ENCODE results near the gene KCNT1.

The KCNT1 gene

DNA sequence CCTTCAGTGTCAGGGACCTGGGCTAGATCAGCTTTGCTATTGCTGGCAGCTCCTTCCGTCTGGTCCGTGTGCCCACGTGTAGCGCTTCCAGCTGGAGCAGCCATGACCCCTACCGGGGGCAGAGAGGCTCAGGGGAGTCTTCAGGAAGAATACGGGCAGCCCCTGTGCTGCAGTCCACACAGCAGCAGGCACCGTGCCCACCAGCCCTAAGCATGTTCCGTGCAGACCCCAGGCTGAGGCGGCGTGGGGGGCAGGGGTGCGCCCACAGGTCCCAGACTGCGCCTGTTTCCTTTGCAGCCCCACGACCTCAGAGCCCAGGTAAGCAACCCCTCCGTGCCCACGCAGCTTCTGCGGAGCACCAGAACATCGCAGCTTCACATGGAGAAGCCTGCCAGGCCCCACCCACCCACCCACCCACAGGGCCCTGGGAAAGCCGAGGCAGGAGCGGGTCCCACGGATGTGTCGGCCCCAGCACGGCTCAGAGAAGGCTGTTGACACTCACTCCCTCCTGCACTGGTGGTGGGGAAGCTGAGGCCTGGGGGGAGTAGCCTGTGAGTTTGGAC, 83.1 kb downstream of the KCNT1 start:
- no peak for DNase-seq

DNA sequence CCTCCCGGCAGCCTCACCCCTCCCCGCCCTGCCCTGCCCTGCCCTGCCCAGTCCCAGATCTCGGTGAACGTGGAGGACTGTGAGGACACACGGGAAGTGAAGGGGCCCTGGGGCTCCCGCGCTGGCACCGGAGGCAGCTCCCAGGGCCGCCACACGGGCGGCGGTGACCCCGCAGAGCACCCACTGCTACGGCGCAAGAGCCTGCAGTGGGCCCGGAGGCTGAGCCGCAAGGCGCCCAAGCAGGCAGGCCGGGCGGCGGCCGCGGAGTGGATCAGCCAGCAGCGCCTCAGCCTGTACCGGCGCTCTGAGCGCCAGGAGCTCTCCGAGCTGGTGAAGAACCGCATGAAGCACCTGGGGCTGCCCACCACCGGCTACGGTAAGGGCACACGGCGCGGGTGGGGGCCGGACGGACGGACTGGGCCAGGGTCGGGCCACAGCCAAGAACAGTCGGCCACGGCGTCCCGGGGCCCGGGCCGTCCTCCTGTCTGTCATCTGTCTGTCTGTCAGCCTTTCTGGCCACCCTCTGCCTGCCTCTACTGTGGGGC, 84.2 kb downstream of the KCNT1 start:
- DNase-seq, result no peak

DNA sequence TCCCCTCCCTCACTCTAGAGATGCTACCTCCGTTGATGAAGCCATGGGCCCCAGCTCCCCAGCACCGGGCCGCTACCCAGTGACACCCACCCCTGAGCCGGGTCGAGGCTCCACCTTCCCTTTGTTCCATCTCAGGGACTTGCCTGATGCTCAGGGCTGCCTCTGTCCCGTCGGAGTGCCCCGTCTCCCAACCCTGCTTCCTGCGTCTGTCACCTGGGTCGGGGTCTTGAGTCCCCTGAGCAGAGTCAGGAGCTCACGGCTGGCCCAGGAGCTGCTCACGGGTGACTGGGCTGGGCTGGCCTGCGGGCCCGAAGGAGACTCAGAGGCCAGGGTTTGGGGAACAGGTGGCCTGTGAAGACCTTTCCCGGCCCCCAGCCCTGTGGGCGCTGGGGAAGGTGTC, 85.3 kb downstream of the KCNT1 start:
- no peak for DNase-seq

DNA sequence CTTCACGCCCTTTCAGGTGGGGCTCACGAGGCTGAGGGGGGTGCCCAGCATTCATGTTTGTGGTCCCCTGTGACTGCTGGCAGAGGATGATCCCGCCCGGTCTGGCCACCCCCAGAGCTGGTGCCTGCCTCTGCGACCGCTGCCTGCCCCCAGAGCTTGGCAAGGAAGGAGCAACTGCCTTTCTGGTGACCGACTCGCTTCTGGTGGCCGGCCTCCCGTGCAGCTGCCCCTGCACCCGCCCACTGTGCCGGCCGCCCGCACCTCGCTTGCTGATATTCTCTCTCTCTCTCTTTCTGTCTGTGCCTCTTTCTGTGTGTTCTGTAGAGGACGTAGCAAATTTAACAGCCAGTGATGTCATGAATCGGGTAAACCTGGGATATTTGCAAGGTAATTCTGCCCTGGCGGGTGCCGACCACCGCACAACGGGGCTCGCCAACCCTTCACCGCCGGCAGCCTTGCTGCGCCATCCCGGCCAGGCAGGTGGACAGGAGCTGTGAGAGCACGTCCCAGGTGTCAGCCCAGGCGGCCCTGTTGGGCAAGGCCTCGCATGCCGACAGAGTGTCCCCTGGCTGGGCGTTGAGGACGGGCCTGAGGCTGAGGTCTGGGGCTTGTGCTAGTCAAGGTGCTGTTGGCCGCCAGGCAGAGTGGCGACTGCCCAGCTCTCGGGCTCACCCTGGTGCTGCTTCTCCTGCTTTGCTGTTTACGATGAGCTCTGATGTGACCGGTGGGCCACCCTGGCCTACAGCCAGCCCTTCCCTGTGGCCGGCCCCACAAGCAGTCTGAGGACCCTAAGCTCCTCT, 86.0 kb downstream of the KCNT1 start:
- DNase-seq, result no peak

DNA sequence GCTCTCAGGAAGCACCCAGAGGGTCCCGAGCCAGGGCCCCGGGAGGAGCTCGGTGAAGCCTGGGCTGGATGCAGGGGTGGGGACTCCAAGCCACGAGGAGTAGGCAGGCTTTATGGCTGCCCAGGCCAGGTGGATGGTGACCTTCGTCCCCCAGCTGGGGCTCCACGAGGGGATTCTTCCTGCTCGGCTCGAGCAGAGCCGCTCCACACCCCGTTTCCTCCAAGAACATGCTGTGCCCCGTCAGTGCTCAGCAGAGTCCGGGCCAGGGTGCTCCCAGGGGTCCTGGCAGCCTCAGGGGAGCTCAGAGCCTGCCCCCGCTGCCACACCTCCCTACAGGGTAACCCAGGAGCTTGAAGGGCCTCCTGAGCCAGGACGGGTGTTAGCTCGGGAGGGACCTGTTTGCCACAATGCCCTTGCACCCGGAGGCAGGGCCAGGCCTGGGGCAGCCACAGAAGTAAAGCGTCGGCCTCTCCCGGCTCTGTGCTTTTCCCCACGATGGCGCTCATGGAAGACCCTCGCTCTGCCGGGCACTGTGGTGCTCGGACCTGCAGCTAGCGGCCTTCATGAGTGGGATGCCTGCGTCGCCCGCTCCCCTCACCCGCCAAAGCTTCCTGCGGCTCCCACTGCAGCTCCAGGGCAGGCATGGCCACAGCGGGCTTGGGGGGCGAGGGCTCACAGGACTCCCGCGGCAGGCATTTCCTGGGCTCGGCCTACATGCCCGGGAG, 86.8 kb downstream of the KCNT1 start:
- no peak for DNase-seq

DNA sequence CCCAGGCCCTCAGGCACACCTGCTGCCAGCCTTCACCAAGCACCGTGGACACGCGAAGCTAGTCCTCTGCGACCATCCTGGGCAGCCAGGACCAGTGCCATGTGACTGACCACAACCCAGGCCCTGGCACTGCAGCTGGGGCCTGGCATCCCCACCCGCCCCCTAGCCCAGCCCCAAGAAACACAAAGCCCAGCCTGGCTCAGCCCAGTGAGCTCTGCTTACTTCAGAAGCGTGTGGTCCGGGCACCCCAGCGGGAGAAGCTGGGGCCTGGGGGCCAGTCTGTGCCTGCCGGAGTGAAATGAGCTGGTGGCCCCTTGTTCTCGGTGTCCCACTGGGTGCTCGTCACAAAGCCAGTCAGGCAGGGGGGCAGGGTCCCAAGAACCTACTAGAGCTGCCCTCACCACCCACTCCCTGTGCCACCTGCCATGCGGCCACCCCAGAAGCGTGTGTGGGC, 87.9 kb downstream of the KCNT1 start:
- DNase-seq, result no peak

DNA sequence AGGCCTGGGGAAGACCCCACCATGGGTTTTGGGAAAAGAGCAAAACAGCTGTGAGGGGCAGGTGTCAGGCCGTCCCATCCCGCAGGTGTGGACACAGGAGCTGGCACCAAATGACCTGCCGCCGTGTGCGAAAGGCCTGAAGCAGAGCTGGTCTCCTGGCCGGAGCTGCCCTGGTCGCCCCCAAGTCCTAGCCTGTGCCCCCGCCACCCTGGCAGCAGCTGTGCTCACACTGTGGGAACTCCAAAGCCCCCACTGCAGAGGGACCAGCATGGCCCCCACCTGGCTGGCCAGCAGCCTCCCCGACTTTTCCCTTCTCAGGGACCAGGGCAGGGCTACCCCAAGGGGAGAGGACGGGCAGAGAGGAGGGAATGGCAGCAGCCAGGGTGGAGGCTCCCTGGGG, 88.4 kb downstream of the KCNT1 start:
- no peak for DNase-seq

DNA sequence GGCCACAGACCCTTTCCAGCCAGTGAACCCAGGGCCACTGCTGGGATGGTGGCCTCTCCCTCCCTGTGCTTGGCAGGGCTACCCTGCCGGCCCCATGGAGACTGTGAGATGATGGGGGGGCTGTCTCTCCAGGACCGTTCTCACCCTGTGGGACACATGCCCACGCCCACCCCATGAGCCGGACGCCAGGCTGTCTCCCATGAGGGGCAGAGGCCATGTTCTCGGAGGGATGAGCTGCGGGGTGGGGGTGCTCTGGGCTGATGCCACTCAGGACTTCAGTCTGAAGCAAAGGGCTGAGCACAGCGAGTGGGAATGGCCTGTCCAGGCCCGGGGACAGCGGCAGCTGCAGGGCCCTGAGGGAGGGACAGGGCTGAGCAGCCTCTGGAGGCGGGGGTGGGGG, 88.9 kb downstream of the KCNT1 start:
- no peak for DNase-seq

DNA sequence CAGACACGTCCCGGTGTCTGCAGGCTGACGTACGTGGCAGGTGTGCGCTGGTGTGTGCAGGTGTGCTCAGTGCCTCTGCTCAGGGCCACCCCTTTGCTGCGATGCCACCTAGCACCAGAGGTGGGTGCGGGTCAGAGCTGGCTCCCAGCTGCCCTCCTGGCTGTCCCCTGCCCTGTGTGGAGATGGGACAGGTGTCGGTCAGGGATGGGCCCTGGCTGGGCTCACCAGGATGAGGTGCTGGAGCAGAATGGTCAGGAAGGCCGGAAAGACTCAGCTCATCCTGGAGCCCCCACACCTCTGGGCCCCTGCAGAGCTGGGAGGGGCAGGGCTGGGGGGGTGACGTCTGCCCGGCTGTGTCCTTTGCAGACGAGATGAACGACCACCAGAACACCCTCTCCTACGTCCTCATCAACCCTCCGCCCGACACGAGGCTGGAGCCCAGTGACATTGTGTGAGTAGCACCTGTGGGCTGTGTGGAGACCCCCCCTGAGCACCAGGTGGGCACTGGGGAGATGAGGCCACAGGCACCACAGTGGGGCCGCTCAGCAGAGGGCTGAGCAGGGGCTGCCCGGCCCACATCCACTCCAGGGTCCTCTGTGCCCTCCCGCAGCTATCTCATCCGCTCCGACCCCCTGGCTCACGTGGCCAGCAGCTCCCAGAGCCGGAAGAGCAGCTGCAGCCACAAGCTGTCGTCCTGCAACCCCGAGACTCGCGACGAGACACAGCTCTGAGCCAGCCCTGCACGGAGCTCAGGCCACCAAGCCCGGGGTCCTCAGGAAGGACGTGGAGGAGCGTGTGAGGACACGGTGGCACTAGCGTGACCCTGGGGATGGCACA, 89.7 kb downstream of the KCNT1 start:
- no peak for DNase-seq

DNA sequence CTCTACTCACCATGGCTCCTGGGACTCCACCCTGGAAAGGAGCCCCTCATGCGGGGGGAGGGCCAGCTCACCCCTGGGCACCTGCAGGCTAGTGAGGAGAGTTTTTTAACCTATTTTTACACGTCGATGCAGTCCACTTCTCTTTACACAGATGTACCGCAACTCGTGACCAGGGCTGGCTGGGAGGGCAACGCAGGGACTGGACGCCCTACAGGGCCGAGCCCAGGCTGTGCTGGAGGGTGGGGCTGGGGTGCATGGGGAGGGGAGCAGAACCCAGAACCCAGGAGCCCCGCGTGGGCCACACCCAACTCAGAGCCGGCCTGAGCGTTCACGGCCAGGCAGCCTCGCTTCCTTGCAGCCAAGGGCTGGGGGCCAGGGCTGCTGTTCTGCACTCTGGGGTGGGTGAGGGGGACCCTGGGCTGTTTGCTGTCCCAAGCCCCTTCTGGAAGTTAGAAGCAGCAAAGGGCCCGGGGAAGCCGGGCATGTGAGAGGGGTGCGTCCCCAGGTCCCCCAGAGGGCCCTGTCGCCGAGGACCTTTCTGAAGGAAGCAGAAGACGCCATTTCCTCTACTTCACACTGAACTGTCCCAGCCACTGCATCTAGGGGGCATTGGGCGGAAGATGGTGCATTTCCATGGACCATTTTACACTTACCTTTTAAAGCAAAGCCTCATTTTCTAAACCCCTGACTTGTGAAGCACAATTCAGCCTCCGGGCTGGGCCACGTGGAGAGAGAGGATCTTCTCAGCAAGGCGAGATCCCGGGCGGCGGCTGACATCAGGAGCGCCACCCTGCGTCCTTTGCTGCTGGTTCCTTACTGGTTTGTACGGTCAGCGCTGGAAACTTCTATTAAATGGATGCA, 90.5 kb downstream of the KCNT1 start:
- DNase-seq, result no peak

DNA sequence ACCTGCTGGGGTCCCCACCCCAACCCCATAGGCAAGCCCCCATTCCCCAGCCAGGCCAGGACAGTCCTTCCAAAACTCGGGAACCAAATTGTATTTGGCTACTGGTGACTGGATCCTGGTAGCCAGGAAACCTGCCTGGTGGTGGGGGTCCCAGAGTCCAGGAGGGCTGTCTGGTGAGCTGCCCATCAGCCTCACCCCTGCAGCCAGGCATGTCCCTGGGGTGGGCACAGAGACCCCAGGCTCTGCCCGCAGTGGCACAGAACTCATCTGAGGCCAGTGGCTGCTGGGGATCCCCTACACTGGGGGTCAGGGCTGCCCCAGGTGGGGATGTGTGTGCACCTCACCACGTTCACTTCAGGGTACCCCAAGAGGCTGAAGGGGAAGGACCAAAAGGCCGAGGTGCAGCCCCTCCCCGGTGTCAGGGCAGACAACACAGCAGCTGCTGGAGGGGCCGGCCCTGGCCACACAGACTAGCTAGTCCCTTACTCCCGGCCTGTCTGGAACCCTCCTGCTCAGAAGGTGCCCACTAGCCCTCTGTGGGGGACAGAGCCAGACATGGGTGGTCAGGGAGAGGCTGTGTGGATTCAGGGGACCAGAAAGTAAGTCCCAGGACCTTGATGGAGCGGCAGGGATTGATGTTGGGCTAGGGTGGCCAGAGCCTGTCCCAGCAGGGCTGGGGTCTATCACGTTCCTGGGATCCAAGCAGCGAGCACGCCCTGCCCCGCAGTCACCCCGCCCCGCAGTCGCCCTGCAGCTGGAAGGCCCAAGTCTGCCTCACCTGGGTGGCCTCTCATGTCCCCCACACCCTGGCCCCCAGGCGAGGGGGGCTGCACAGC, 91.5 kb downstream of the KCNT1 start:
- DNase-seq, result no peak

DNA sequence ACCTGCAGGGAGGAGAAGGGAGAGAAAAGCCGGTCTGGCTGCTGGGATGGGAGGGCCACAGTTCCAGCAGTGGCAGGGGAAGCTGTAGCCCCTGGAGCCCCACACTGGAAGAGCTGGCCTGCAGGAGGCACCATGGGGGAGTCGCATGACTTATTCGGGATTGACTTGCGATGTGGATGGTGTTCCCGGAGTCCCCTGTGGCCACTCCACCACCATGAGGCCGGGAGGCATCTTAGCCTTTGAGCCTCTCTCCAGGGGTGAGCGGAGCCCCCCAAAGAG, 92.0 kb downstream of the KCNT1 start:
- DNase-seq, result no peak

DNA sequence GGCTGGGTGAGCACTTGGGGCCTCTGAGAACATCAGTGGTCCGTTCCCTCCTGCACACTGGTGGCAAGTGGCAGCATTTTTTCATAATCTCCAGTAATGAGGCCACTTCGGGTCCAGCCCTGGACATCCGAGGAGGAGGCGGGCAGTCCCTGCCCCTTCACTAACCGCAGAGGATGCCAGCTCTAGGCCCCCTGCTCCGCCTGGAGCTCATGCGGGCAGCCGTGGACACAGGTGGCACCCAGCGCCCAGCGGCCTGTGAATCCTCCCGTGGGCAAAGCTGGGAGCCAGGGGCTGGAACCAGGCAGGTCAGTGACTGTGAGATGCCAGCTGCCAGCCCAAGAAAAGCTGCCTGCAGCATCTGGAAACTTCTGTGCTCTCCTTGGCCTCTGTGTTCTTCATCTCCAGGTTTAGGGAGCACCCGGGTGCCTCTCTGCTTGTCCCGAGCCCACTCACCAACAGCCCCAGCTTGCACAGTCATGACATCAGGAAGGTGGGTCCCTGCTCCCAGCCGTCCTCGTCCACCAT, 92.4 kb downstream of the KCNT1 start:
- DNase-seq, result no peak

DNA sequence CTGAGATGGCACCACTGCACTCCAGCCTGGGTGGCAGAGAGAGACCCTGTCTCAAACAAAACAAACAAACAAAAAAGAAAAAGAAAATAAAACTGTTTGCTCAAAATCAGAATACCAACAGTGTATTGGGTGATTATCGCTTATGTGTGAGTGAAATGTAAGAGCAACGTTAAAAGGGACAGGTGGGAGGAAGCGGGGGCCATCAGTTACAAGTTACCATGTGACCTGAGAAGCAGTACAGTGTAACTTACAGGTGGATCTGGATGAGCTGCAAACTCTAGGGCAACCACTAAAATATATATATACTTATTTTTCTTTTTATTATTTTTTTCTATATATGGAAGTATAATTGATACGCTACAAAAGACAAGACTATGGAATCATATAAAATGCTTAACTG, 93.4 kb downstream of the KCNT1 start:
- no peak for DNase-seq

DNA sequence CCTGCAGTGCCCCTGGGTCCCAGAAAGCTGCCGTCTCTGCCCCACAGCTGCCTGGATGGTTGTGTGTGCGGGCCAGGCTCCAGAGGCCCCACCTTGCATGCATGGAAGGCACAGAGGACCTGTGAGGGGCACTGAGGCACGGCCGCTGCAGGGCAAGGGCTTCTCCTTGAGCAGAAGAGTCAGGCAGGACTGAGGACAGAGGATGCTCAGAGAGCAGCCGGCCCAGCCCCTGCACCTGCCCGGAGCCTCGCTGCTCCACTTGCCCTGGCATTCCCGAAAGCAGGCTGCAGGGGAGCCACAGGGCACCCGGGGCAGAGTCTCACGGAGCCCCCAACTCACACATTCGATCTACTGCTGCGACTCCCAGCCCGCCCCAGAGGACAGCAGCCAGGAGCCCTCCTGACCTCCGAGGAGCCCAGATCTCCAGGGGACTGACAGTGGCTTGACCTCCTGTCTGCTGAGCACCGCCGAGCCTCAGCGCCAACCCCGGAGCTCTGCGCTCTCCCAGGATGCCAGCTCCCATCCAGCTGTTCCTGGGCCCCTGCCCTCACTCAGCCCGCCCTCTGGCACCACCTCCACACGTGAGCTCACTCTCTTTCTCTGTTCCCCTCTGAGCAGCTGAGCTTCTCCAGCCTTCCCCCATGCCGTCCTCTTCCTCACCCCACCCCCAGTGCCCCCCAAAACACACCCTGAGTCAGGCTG, 95.0 kb downstream of the KCNT1 start:
- DNase-seq, result no peak

DNA sequence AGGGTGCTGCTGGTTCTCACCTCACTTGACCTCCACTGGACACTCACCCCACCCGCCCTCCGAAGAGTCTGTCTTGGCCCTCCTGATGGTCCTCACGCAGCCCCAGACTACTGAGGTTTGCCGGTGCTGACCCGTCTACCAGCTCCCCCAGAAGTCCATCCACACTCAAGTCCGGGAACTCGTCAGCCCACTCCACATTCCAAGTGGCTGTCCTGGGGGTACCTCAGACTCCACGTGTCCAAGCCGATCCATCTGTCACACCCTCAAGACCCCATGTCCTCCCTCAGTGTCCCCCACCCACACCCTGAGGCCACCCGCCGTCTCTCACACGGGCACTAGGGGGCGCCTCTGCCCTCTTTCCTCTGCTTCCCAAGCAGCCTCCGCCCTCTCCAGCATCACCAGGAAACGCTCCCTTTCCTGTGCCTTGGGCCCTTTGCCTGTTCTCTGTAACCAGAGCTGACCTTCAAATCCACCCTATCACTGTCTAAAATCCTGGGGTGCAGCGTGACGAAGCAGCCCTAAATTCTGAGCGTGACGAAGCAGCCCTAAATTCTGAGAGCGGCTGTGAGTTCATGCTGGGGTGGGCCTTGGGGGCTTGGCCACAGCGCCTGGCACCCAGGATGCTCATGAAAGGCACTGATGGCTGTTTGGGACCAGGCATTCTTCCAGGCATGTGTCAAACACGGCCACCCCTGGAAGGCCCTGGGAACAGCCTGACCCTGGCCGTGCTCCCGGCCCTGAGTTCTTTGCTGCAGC, 95.7 kb downstream of the KCNT1 start:
- peak; percentile 39 for DNase-seq

DNA sequence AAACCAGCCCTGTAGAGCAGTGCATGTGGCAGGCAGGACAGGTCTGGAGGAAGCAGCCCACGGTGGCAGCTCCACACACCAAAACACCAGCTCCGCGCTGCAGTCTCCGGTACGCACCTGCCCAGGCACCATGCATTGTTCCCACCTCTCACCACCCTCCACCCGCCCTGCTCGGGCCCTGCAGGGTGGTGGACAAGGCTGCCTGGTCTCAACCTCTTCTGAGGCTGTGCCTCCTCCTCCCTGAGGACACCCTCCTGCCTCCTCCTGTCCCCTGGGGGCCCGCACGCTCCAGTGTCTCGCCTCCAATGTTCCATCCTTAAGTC, 96.2 kb downstream of the KCNT1 start:
- no peak for DNase-seq

DNA sequence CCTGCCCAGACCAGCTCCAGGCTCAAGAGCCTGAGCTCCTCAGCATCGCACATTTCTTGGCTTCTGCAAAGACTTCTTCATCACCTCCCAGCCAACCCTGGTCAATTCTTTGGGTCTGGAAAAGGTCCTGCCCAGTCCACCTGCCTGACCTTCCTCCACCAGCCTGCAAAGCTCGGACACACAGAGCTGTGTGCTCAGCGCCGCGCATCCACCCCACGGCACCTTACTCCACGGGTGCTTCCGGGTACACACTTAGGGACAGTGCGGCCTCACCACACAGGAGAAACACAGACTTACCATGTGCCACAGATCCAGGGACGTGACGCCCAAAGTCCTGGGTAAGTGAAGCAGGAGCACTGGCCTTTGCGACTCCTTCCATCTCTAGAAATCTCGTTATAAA, 97.3 kb downstream of the KCNT1 start:
- no peak for DNase-seq

DNA sequence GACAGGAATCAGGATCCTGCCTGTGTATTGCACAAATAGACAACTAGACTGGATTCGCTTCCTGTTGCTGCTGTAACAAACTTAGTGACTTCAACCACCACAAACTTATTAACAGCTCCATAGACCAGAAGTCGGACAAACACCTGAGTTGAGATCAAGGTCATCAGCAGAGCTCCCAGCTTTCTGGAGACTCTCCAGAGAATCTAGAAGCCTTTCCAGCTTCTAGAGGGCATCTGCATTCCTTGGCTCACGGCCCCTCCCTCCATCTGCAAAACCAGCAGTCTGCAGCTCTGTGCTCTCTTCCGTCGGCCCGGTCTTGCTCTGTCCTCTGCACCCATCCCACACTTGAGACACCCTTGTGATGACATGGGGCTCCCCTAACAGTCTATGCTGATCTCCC, 99.1 kb downstream of the KCNT1 start:
- no peak for DNase-seq
